Liver (tissue), 9 donors: ENCODE data around the gene LDHA. TPM values are rescaled to one million over a fixed set of nuclear protein-coding genes. Genes with fewer than 3 reads are reported as not detected.

Experiments used
- DNase-seq: peaks from one replicate; pipeline ENCODE4 v3.0.0-alpha.2; 2017; ENCODE audit warnings: low spot score
- H3K27ac ChIP-seq, 2 donors: one replicate each; pipeline ENCODE4 v1.7.0; 2013; ENCODE audit warnings: inconsistent platforms in 2 of 2, low read length in 2 of 2, control low read depth in 1 of 2, low read depth in 1 of 2, mild to moderate bottlenecking in 1 of 2
- H3K27me3 ChIP-seq, 4 donors: one replicate each; pipeline versions ENCODE4 v1.6.1 to v1.7.0; 2013; ENCODE audit warnings: low read length in 3 of 4, inconsistent platforms in 1 of 4, mild to moderate bottlenecking in 1 of 4, moderate library complexity in 1 of 4; ENCODE audit not compliant: control insufficient read depth in 4 of 4, insufficient read depth in 4 of 4
- H3K36me3 ChIP-seq, 4 donors: one replicate each; pipeline versions ENCODE4 v1.6.1 to v1.7.0; 2013; ENCODE audit warnings: low read length in 3 of 4, mild to moderate bottlenecking in 3 of 4, low read depth in 1 of 4, moderate library complexity in 1 of 4; ENCODE audit not compliant: control insufficient read depth in 4 of 4, insufficient read depth in 3 of 4
- H3K4me1 ChIP-seq, 4 donors: one replicate each; pipeline versions ENCODE4 v1.6.1 to v1.7.0; 2013; ENCODE audit warnings: low read length in 3 of 4, mild to moderate bottlenecking in 3 of 4, moderate library complexity in 1 of 4; ENCODE audit not compliant: control insufficient read depth in 4 of 4, insufficient read depth in 4 of 4
- H3K4me3 ChIP-seq, 3 donors: one replicate each; pipeline versions ENCODE4 v1.6.1 to v1.7.0; 2013; ENCODE audit warnings: low read length in 3 of 3, control low read depth in 1 of 3, low read depth in 1 of 3, mild to moderate bottlenecking in 1 of 3
- H3K9ac ChIP-seq, 2 donors: one replicate each; pipeline ENCODE4 v1.7.0; 2013; ENCODE audit warnings: low read length in 2 of 2, mild to moderate bottlenecking in 2 of 2, moderate library complexity in 2 of 2, control low read depth in 1 of 2, low read depth in 1 of 2
- H3K9me3 ChIP-seq, 4 donors: one replicate each; pipeline versions ENCODE4 v1.6.1 to v1.7.0; 2013; ENCODE audit warnings: low read length in 3 of 4; ENCODE audit not compliant: control insufficient read depth in 4 of 4
- EGR1 ChIP-seq, 2 donors: IDR thresholded peaks; 2 replicates each; pipeline ENCODE4 v1.6.1; 2016 to 2018; ENCODE audit warnings: antibody characterized with exemption in 2 of 2, low read depth in 2 of 2
- FOXA1 ChIP-seq: IDR thresholded peaks from 2 replicates; pipeline ENCODE4 v1.6.1; 2016; ENCODE audit warnings: antibody characterized with exemption
- FOXA2 ChIP-seq: IDR thresholded peaks from 2 replicates; pipeline ENCODE4 v1.6.1; 2016; ENCODE audit warnings: antibody characterized with exemption
- GABPA ChIP-seq, 2 donors: IDR thresholded peaks in 1 of 2; conservative IDR thresholded peaks in 1 of 2; 2 replicates each; pipeline ENCODE4 v1.6.1; 2016; ENCODE audit warnings: antibody characterized with exemption in 2 of 2, mild to moderate bottlenecking in 1 of 2, moderate library complexity in 1 of 2
- HNF4A ChIP-seq, 2 donors: conservative IDR thresholded peaks; 2 replicates each; pipeline ENCODE4 v1.6.1; 2016; ENCODE audit warnings: antibody characterized with exemption in 2 of 2, mild to moderate bottlenecking in 2 of 2
- HNF4G ChIP-seq: IDR thresholded peaks from 2 replicates; pipeline ENCODE4 v1.6.1; 2016; ENCODE audit warnings: antibody characterized with exemption
- JUND ChIP-seq, 2 donors: IDR thresholded peaks; 2 replicates each; pipeline ENCODE4 v1.6.1; 2016; ENCODE audit warnings: antibody characterized with exemption in 2 of 2
- NR2F2 ChIP-seq: IDR thresholded peaks from 2 replicates; pipeline ENCODE4 v1.6.1; 2016; ENCODE audit warnings: antibody characterized with exemption
- RAD21 ChIP-seq, 2 donors: IDR thresholded peaks; 2 replicates each; pipeline ENCODE4 v1.6.1; 2016; ENCODE audit warnings: antibody characterized with exemption in 2 of 2, mild to moderate bottlenecking in 2 of 2
- RXRA ChIP-seq, 2 donors: IDR thresholded peaks; 2 replicates each; pipeline ENCODE4 v1.6.1; 2017 to 2018; ENCODE audit warnings: antibody characterized with exemption in 2 of 2, mild to moderate bottlenecking in 1 of 2
- SP1 ChIP-seq: IDR thresholded peaks from 2 replicates; pipeline ENCODE4 v1.6.1; 2018; ENCODE audit warnings: antibody characterized with exemption, mild to moderate bottlenecking
- TAF1 ChIP-seq: conservative IDR thresholded peaks from 2 replicates; pipeline ENCODE4 v1.6.1; 2016; ENCODE audit warnings: antibody characterized with exemption, mild to moderate bottlenecking
- YY1 ChIP-seq: IDR thresholded peaks from 2 replicates; pipeline ENCODE4 v1.6.1; 2016; ENCODE audit warnings: antibody characterized with exemption, mild to moderate bottlenecking
- WGBS: extraction: QIAGEN DNeasy Blood & Tissue Kit; methylation state at CpG from one replicate; pipeline ENCODE4 v1.1.7; 2013; 5-methylcytosine and 5-hydroxymethylcytosine counted together
- polyA plus RNA-seq, 2 donors: library from polyadenylated mRNA; stranded (reverse) in 1 of 2; unstranded in 1 of 2; fragments of 200-250 nt in 1 of 2; fragments of >200 nt in 1 of 2; fragmentation: Nextera tagmentation in 1 of 2; extraction: Ambion mirVana in 1 of 2; gene quantifications; one replicate each; pipeline versions ENCODE4 v1.2.1 to v1.2.3, GENCODE V29; 2013 to 2015
- total RNA-seq, 2 donors: library from RNA; depleted of rRNA; stranded (reverse); fragments of >200 nt; gene quantifications; one replicate each; pipeline ENCODE4 v1.2.3, GENCODE V29; 2014
- TF ChIP-seq, protein P1 (sequence below): IDR thresholded peaks from 2 replicates; pipeline ENCODE4 v1.6.1; 2016; ENCODE audit warnings: antibody characterized with exemption
- TF ChIP-seq, protein P2 (sequence below): fragments of 150-350 bp; IDR thresholded peaks from 2 replicates; pipeline ENCODE4 v1.5.1; 2017; ENCODE audit warnings: improper control_type of control experiment, low read depth, low read length; ENCODE audit not compliant: missing input control
- TF ChIP-seq, protein P3 (sequence below): IDR thresholded peaks from 2 replicates; pipeline ENCODE4 v1.6.1; 2016; ENCODE audit warnings: antibody characterized with exemption
- TF ChIP-seq, protein P4 (sequence below): IDR thresholded peaks from 2 replicates; pipeline ENCODE4 v1.6.1; 2016; ENCODE audit warnings: antibody characterized with exemption, mild to moderate bottlenecking
- TF ChIP-seq, protein P5 (sequence below): IDR thresholded peaks from 2 replicates; pipeline ENCODE4 v1.6.1; 2016; ENCODE audit warnings: antibody characterized with exemption
- donor health status: healthy.
- donor health status: healthy.
- donor health status: healthy.
- donor health status: healthy.
- donor health status: healthy.

LDHA gene
- total and polyA plus RNA-seq, 4 donors: 215 to 911 (median 645) TPM

DNA sequence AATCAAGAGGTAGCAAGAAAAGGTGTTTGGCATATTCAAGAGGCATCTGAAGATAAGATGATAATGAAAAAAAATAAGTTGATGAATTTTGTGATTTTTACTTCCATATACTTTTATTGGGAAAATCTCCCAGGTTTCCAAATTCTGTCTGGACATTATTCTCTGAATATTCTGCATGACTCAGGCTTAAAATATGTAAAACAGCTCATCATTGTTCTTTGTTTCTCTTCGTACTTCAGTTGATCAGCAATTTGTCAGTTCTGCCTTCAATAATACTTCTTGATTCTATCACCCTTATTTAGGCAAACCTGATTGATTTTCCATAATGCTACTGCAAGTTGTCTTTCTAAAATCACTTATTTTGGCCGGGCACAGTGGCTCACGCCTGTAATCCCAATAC is 41.8 kb upstream of the LDHA start:
- peaks cover 5 to 38% (median 26%) of the 10 kb centered on the region in 4 donors for H3K36me3 ChIP-seq
- no peaks in the 10 kb centered on the region for H3K9me3 ChIP-seq
- no peak overlapping the region for H3K4me3 ChIP-seq
- H3K27me3 ChIP-seq: no peaks in the 10 kb centered on the region
- TF ChIP-seq TAF1 (no peak), GABPA (IDR thresholded peaks at IDR 0.05 in 1 of 2, conservative IDR thresholded peaks at IDR 0.05 in 1 of 2) (no peak), YY1 (no peak), SP1 (no peak), JUND (IDR thresholded peaks at IDR 0.05) (no peak), FOXA1 (no peak), HNF4G (no peak), HNF4A (conservative IDR thresholded peaks at IDR 0.05) (no peak), RAD21 (IDR thresholded peaks at IDR 0.05) (no peak), FOXA2 (no peak), NR2F2 (no peak)
- TF ChIP-seq, protein P1, sequence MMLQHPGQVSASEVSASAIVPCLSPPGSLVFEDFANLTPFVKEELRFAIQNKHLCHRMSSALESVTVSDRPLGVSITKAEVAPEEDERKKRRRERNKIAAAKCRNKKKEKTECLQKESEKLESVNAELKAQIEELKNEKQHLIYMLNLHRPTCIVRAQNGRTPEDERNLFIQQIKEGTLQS: no peak
- TF ChIP-seq, protein P2, sequence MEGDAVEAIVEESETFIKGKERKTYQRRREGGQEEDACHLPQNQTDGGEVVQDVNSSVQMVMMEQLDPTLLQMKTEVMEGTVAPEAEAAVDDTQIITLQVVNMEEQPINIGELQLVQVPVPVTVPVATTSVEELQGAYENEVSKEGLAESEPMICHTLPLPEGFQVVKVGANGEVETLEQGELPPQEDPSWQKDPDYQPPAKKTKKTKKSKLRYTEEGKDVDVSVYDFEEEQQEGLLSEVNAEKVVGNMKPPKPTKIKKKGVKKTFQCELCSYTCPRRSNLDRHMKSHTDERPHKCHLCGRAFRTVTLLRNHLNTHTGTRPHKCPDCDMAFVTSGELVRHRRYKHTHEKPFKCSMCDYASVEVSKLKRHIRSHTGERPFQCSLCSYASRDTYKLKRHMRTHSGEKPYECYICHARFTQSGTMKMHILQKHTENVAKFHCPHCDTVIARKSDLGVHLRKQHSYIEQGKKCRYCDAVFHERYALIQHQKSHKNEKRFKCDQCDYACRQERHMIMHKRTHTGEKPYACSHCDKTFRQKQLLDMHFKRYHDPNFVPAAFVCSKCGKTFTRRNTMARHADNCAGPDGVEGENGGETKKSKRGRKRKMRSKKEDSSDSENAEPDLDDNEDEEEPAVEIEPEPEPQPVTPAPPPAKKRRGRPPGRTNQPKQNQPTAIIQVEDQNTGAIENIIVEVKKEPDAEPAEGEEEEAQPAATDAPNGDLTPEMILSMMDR: no peak
- TF ChIP-seq, protein P3, sequence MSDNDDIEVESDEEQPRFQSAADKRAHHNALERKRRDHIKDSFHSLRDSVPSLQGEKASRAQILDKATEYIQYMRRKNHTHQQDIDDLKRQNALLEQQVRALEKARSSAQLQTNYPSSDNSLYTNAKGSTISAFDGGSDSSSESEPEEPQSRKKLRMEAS: no peak
- TF ChIP-seq, protein P4, sequence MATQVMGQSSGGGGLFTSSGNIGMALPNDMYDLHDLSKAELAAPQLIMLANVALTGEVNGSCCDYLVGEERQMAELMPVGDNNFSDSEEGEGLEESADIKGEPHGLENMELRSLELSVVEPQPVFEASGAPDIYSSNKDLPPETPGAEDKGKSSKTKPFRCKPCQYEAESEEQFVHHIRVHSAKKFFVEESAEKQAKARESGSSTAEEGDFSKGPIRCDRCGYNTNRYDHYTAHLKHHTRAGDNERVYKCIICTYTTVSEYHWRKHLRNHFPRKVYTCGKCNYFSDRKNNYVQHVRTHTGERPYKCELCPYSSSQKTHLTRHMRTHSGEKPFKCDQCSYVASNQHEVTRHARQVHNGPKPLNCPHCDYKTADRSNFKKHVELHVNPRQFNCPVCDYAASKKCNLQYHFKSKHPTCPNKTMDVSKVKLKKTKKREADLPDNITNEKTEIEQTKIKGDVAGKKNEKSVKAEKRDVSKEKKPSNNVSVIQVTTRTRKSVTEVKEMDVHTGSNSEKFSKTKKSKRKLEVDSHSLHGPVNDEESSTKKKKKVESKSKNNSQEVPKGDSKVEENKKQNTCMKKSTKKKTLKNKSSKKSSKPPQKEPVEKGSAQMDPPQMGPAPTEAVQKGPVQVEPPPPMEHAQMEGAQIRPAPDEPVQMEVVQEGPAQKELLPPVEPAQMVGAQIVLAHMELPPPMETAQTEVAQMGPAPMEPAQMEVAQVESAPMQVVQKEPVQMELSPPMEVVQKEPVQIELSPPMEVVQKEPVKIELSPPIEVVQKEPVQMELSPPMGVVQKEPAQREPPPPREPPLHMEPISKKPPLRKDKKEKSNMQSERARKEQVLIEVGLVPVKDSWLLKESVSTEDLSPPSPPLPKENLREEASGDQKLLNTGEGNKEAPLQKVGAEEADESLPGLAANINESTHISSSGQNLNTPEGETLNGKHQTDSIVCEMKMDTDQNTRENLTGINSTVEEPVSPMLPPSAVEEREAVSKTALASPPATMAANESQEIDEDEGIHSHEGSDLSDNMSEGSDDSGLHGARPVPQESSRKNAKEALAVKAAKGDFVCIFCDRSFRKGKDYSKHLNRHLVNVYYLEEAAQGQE: no peak
- WGBS: 96% methylated on average over 3 of the region's 3 CpGs
- DNase-seq: no peak
- H3K4me1 ChIP-seq: no peaks in the 10 kb centered on the region
- H3K27ac ChIP-seq: no peak overlapping the region
- no peak overlapping the region for H3K9ac ChIP-seq

DNA sequence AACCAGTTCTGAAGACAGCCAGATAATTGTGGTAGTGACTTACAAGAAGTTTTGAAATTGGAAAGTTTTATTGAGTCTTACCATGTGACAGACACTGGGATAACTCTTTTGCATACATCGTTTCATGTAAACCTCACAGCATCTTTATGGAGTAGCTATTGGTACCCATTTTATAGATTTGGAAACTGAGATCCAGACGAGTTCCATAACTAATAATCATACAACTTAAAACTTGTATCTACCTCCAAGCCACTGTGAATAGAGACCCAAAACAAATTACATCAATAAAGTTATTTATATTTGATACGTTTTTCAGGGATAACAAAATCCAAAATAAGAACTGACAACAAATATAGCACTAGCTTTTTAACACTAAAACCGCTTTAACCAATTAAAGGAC is 35.7 kb upstream of the LDHA start:
- Histone ChIP-seq H3K4me1 (no peaks in the 10 kb centered on the region), H3K9me3 (no peaks in the 10 kb centered on the region), H3K4me3 (no peak overlapping the region), H3K27ac (no peak overlapping the region), H3K36me3 (peaks cover 19 to 59% (median 36%) of the 10 kb centered on the region in 4 donors), H3K27me3 (no peaks in the 10 kb centered on the region), H3K9ac (no peak overlapping the region)
- 94% methylated on average over 4 of the region's 4 CpGs for WGBS
- TF ChIP-seq HNF4A (conservative IDR thresholded peaks at IDR 0.05): no peak
- TF ChIP-seq JUND (IDR thresholded peaks at IDR 0.05): no peak
- TF ChIP-seq YY1: no peak
- no peak for TF ChIP-seq RAD21 (IDR thresholded peaks at IDR 0.05)
- TF ChIP-seq HNF4G: no peak
- no peak for TF ChIP-seq SP1
- TF ChIP-seq, protein P5, sequence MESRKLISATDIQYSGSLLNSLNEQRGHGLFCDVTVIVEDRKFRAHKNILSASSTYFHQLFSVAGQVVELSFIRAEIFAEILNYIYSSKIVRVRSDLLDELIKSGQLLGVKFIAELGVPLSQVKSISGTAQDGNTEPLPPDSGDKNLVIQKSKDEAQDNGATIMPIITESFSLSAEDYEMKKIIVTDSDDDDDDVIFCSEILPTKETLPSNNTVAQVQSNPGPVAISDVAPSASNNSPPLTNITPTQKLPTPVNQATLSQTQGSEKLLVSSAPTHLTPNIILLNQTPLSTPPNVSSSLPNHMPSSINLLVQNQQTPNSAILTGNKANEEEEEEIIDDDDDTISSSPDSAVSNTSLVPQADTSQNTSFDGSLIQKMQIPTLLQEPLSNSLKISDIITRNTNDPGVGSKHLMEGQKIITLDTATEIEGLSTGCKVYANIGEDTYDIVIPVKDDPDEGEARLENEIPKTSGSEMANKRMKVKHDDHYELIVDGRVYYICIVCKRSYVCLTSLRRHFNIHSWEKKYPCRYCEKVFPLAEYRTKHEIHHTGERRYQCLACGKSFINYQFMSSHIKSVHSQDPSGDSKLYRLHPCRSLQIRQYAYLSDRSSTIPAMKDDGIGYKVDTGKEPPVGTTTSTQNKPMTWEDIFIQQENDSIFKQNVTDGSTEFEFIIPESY: no peak
- TF ChIP-seq, protein P2: no peak
- TF ChIP-seq, protein P3: no peak
- TF ChIP-seq, protein P1: no peak
- TF ChIP-seq EGR1 (IDR thresholded peaks at IDR 0.05; ENCODE audit: low read depth in 2 of 2): no peak
- TF ChIP-seq RXRA (IDR thresholded peaks at IDR 0.05): no peak
- no peak for DNase-seq
